Dermis blood vessel endothelial cell (primary cell): Measurements from ENCODE around the gene EFCAB5. TPM values are rescaled to one million over a fixed set of nuclear protein-coding genes. Genes with fewer than 3 reads are reported as not detected.
A peak's percentile ranks its signal among the peaks of the same experiment; 100 is the strongest.
"Not testable (repeated sequence)": the region's sequence is repeated elsewhere in the genome, so short reads cannot be mapped to it uniquely, and the experiment has no call there.

ENCODE experiments used
- DNase-seq: peaks from one replicate; pipeline ENCODE4 v3.0.0; 2010
- total RNA-seq: library from RNA; depleted of rRNA; stranded (reverse); fragments of >200 nt; gene quantifications from 2 replicates; pipeline ENCODE4 v1.2.3, GENCODE V29; 2014

EFCAB5 gene
- total RNA-seq, 1 donor from 2014 or later: 0.17 TPM

DNA sequence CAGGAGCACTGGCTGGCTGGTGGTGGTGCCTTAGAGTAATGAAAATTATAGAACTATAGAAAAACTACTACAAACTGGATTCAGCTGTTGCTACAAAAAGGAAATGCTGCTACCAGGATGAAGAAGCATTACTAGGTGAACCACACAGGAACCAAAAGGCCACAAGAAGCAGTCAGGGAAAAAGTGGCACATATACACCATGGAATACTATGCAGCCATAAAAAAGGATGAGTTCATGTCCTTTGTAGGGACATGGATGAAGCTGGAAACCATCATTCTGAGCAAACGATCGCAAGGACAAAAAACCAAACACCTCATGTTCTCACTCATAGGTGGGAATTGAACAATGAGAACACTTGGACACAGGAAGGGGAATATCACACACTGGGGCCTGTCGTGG is 5.5 kb upstream of the EFCAB5 start:
- not testable (repeated sequence) for DNase-seq

DNA sequence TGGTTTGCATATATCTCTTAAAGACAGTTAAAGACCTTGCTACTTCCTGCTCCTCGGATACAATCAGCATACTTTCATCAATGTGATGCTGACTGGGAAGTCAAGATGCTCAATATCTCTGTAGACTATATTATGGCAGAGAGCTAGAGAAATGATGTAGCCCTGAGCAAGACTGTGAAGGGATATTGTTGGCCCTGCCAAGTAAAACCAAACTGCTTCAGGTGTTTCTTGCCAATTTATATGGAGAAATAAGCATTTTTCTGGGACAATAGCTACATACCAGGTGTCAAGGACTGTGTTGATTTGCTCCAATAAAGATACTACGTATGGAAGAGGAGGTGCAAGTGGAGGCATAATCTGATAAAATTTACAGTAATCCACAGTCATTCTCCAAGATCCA is 4.7 kb upstream of the EFCAB5 start:
- no peak for DNase-seq

DNA sequence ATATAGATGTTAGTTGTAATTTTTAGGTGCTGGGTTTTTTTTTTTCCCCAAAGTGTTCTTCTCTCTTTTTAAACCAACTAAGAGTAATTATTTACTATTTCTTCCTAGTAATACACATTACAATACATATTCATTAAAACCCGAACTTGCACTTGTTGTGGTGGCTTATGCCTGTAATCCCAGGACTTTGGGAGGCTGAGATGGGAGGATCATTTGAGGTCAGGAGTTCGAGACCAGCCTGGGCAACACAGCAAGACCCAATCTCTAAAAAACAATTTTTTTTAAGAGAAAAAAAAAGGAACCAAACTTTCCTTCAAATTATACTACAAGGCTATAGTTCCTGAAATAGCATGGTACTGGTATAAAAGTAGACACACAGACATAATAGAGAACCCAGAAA is 3.8 kb downstream of the EFCAB5 start:
- DNase-seq: no peak

DNA sequence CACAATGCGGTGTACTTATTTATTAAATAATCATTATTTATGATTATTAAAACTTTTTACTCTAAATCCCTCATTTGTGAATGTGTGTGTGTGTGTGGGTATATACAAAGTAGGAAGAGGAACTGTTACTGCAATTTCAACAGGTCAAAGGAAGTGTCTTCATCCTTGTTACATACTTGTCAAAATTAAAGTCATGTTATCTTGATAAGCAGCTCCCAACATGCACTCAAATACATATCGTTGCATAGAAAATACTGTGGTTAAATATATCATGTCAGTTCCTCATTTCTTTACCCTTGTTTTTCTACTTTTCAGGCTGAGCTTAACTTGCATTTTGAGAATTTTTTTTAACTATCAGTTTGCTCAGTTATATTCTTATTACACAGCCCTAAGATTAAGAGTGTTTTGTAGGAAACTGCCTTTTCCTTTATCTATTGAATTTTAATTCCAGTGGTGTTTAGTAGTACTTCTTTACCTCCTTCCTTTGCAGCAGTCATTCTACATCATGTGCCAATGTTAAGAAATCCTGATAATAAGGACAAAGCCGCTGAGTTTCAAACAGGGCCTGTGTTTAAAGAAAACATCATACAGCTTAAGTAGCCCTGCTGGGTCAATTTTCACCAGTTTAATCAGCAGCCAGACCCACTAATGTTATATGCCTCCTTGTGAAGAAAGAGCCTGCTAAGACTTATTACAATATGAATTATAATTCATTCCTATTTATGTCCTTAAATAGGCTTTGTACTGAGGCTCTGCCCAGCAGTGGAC is 7.2 kb downstream of the EFCAB5 start:
- DNase-seq: no peak

DNA sequence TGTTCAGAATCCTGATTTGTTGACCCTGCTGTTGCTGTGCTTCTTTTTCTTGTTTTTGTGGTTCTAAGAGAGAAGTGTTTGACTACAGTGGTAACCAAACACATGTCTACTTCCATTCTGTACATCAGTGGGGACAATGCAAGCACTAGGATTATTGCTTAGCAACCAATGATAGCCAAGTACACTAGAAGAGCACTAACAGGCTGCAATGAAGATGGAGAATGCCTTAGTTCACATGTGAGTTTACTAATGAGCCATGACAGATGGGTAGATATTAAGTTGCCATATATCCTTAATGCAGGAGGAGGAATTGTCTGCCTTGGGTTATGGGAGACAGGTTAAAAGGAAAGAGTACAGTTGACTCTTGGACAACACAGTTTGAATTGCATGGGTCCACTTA is 8.3 kb downstream of the EFCAB5 start:
- DNase-seq: no peak

DNA sequence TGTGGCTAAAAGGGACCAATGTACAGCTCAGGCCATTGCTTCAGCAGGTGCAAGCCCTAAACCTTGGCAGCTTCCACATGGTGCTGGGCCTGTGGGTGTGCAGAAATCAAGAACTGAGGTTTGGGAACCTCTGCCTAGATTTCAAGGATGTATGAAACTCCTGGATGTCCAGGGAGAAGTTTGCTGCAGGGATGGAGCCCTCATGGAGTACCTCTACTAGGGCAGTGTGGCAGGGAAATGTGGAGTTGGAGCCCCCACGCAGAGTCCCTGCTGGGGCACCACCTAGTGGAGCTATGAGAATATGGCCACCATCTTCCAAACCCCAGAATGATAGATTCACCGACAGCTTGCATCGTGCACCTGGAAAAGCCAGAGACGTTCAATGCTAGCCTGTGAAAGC is 13.0 kb downstream of the EFCAB5 start:
- DNase-seq: no peak

DNA sequence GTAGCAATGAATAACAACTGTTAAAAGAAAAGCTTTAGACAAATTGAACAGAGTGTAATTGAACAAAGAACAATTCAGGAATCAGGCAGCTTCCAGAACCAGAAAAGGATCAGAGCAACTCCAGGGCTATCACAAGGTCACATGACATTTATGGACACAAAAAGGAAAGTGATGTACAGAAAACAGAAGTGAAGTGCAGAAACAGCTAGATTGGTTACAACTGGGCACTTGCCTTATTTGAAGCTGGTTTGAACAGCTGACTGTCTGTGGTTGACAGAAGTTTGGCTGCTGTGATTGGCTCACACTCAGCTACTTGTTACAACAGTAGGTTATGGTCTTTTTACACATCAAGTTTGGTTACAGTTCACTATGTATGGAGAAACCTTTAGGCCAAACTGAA is 14.8 kb downstream of the EFCAB5 start:
- DNase-seq: no peak

DNA sequence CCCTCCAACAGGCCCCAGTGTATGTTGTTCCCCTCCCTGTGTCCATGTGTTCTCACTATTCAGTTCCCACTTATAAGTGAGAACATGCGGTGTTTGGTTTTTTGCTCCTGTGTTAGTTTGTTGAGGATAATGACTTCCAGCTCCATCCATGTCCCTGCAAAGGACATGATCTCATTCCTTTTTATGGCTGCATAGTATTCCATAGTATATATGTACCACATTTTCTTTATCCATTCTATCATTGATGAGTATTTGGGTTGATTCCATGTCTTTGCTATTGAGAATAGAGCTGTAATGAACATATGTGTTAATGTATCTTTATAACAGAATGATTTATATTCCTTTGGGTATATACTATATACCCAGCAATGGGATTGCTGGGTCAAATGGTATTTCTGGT is 16.1 kb downstream of the EFCAB5 start:
- DNase-seq: not testable (repeated sequence)

DNA sequence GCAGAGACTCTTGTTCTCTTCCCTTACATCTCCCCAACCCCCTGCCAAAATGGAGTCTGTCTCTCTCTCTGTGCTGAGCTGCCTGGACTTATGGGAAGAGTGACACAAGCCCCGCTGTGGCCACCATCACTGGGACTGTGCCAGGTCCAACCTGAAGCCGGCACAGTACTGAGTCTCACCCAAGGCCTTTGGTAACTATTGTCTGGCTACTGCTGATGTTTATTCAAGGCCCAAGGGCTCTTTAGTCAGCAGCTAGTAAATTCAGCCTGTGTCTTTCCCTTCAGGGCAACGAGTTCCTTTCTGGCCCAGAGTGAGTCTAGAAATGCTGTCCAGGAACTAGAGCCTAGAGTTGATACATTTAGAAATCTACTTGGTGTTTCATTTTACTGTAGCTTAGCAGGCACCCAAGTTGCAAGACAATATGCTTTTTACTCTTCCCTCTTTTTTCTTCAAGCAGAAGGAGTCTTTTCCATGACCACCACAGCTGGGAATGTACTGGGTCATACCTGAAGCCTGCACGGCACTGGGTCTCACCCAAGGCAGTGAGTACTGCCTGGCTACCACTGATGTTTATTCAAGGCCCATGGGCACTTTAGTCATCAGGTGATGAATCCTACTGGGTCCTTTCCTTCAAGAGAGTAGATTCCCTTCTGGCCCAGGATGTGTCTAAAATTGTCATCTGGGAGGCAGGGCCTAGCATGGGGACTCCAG is 17.7 kb downstream of the EFCAB5 start:
- no peak for DNase-seq

DNA sequence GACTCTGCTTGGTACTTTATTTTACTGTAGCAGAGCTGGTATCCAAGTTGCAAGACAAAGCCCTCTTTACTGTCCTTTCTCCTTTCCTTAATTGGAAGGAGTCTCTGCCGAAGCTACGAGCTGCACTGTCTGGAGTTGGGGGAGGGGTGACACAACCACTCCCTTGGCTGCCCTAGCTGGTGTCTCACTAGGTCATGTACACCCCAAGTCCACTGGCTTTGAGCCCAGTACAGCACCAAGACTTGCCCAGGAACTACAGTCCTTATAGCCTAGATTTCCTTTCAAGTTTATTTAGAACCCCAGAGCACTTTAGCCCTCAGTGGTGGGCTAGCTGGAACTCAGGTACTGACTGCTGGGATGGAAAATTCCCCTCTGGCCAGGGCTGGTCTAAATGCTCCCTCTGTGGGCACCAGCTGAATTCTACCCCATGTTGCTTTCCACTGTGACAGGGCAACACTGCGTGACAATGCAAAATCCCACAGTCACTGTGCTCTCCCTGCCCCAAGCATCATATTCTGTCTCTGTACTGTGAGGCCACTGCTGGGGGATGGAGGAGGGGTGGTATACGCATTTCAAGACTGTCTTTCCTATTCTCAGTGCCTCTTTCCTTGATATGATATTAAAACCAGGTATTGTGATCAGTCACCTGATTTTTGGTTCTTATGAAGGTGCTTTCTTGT is 18.4 kb downstream of the EFCAB5 start:
- no peak for DNase-seq

DNA sequence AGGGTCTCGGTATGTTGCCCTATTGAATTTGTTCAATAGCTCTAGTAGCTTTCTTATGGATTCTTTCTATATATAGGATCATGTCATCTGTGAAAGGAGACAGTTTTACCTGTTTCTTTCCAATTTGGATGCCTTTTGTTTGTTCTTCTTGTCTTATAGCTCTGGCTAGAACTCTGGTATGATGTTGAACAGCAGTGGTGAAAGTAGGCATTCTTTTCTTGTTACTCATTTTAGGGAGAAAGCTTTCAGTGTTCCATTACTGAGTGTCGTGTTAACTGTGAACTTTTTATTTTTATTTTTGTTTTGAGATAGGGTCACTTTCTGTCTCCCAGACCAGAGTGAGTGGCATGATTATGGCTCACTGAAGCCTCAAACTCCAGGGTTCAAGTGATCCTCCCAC is 21.2 kb downstream of the EFCAB5 start:
- no peak for DNase-seq

DNA sequence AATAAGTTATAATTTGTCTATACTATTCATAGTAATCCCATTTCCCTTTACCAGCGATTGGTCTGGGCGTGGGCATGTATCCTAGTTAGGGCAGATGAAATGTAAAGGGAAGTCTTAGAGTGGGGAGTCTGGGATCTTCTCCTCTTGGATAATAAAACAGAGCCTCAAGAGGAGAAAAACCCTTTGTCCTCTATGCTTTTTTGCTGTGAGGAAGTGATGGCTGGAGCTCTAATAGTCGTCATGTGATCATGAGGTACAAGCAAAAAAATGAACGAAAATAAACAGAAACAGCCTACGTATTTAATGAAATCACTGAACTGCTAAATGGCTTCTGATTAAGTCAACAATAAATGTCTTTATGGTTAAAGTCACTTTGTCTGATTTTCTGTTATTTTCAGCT is 26.8 kb downstream of the EFCAB5 start:
- no peak for DNase-seq

DNA sequence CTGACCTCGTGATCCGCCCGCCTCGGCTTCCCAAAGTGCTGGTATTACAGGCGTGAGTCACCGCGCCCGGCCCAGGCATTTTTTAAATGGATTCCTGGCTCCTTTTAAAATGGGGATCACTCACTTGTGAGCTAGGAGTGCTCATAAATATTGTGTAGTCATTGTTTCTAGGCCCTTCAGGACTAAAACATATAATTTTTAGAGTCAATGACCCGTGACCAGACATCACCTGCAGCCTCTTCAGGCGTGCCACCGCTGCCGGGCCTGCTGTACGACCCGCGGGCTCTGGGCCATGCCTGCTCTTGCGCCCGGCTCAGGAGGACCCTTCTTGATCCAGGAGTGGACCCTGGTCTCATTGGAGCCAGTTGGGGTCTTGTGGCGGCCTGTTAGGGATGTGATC is 30.8 kb downstream of the EFCAB5 start:
- no peak for DNase-seq

DNA sequence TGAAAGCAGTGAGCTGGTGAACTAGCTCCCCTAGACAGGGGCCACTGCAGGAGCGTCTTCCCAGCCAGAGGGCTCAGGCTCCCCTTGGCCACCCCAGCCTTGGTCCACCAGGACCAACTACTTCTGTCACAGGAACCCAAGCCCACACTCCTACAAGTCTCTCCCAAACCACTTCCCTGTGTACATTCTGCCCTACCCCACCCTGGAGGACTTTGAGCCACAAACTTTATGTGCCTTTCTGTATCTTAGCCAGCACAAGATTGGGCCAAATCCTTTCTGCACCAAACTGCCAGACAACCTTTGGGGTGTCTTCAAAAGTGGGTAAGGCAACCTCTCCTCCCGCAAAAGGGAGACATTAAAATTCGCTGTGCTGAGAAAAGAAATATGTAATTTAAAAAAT is 31.6 kb downstream of the EFCAB5 start:
- no peak for DNase-seq

DNA sequence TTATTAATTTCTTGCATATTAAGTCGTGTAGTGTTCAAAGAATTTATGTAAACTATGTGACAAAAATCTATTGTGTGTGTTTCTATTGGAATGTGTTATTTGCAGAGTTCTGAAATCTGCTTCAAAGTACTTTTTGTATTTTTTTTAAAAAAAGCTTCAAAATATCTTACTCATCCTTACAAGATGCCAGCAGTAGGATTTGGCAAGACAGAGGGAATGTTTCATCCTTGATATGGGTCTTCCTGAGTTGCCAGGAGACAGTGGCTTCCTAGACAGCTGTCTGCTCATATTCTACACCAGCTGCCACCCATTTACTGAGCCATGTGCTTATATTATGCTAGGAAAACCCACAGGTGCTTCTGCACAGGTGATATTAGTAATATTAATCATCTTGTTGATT is 36.4 kb downstream of the EFCAB5 start:
- no peak for DNase-seq

DNA sequence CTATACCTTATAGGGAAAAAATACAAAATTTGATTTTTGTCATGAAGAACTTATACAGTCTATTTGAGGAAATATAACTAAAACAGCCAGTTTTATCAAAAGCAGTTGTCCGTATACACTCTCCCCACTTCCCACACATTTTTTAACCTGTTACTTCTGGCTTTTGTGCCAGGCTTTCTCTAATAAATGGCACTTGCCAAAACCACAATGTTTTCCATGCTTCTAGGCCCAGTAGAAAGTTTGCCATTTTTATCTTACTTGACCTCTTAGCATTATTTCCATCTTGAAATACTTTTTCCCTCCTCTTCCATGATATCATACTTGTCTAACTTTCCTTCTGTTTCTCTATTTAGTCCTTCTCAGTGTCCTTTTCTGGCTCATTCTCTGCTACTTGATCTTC is 38.8 kb downstream of the EFCAB5 start:
- no peak for DNase-seq

DNA sequence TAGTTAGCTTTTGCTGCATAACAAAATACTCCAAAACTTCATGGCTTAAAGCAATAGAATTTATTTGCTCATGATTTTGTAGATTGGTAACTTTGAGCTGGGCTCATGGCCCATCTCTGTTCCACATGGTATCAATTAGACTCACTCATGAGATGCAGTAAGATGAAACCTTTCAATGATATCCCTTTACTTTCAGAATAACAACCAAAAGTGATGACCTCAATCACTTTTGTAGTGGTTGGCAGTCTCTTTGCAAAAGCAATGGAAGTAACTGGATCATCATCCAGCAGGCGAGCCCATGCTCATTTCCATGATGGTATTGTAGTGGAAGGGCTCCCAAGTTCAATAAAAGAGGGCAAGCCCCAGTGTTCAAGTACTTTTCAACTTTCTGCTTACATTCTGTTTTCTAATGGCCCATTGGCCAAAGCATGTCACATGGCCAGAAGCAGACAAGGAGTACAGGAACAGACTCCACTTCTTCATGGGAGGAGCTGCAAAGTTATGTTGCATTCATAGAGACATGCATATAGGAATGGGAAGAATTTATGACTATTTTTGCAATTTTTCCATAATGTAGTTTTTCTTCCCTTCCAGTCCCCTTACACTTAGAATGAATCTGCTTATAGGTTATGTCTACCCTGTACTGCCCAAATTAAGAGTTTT is 41.7 kb downstream of the EFCAB5 start:
- no peak for DNase-seq

DNA sequence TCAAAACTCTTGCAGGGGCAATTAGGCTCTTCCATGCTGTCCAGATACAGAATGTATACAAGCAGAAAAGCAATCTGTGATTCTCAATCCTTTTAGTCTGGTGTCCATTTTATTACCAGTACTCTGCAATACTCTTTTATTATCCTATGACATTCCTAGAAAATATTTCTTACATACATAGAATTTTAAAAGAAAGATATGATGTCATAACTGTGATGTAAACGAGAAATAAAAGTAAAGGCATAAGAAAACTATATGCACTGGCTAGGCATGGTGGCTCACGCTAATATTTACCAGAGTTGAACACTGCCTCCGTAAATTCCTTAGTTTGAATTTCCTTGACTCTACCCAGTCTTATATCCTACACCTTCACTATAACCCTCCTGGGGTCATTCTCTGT is 55.0 kb downstream of the EFCAB5 start:
- no peak for DNase-seq

DNA sequence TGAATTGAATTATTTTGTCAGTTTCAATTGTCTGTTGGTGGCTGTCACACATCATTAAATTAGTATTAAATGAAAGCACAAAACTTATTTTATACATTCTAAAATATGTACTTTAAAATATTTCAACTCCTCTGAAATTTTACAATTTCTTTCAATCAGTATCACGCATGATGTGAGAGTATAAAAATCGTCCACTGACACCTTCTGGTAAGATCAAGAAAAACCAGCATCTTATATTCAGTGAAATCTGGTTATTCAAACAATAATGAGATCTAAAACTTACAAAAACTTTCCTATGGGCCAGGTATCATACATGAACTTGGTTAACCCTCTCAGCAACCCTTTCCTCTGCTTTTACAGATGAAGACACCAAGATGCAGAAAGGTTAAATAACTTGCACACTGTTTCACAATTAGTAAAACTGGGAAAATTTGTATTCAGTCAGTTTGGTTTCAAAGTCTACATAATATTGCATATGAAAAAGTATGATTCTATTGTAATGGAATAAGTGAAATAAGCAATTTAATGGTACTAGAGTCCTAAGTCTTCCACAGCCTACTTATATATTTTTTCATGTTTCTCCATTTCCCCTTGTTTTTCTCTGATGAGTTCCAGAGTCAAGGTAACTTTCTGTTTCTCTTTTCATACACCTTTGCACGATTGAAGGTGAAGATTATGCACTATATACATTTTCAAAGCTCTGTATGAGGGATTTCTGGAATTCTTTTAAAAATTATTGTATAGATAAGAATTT is 58.7 kb downstream of the EFCAB5 start:
- DNase-seq: peak; percentile 26

DNA sequence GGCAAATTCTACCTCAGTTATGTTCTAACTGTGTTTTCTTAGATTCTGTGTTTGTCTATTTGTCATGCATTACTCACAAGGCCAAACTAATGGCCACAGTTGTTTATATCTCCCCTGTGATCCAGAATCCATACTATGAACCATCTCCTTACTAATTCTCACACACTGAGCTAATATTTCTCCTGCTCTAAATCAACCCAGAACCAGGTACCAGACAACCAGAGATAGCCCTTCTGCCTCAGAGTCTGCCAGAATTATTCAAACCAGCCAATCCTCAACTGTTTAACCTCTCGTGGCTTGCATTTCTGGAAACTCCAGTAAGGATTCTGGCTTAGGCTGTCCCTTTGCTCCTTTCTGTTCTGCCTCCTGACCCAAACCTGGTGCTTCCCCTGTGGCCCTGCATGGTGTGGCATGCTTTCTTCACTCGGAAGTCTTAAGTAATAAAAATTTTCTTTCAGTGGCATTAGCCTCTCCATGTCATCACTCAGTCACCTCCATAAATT is 59.4 kb downstream of the EFCAB5 start:
- no peak for DNase-seq

DNA sequence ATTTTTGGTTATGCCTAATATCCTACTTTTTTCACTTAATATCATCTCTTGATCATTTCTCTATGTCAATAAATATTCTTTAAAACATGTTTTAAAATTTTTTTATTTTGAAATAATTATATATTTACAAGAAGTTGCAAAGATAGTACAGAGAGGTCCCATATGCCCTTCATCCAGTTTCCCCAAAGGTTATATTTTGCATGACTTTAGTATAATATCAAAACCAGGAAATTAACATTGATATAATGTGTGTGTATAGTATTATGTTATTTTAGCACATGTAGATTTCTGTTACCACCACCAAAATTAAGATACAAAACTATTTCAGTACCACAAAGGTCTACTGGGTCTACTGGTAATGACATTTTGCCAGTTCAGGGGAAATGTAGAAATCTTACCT is 60.7 kb downstream of the EFCAB5 start:
- no peak for DNase-seq

DNA sequence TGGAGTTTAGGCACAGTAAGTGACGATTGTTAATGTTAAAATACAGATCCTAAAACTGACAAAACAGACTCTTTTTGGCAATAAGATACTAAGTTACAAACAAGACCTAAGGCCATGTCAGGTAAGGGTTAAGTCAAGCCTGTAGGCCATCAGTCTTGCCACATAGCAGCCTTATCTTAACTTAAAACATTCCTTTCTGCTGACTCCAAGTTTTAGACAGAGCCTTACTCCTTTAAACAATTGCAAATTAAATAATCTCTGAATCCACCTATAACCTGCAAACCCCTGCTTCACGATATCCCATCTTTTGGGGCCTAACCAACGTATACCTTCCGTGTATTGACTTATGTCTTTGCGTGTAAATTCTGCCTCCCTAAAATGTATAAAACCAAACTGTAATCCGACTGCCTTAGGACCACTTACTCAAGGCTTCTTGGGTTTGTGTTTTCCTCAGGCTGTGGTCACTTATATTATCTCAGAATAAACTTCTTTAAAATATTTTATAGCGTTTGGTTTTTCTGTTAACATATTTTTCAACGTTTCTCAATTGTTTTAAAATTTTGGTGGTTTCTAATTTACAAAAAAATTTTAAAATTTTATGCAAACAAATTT is 64.4 kb downstream of the EFCAB5 start:
- DNase-seq: no peak
